Loucy (cell line): ENCODE measurements around the gene CLINT1.

Experiments
- EZH2phosphoT487 ChIP-seq: fragments of 200-600 bp; IDR thresholded peaks from 2 replicates; pipeline ENCODE4 v1.6.1; 2018; ENCODE audit warnings: antibody characterized with exemption, mild to moderate bottlenecking, moderate library complexity, borderline replicate concordance
- TF ChIP-seq, protein P1 (sequence below): fragments of 200-600 bp; sonication (generic); conservative IDR thresholded peaks from 2 replicates; pipeline ENCODE4 v1.5.1; 2014; ENCODE audit warnings: mild to moderate bottlenecking, antibody characterized with exemption, low read length

DNA sequence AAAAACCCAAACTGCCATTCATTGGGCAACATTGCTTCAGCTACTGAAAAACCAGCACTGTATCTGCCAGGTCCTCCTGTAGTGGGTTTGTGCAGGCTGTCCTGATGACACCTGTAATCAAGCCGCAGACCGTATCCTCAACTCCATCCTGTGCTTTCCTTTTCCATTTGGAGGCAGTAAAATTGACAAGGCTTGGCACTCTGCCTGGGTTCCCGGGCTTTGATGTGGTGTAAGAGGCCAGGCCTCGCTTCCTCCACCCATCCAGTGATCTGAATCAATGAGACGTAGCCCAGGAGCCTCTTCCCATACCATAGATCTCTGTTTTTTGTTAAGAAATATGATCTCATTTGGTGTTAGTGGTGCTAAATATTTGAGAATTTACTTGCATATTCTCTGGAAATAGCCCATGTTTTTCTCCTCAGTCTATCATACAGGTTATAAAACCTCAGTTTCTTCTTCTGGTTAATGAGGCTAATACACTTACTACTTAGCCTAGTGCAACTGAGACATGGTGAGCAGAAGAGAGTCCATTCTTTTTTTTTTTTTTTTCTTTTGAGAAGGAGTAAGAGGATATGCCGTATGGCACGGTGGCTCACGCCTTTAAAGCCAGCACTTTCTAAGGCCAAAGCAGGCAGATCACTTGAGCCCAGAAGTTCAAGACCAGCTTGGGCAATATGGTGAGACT is 80.7 kb downstream of the CLINT1 start:
- TF ChIP-seq, protein P1, sequence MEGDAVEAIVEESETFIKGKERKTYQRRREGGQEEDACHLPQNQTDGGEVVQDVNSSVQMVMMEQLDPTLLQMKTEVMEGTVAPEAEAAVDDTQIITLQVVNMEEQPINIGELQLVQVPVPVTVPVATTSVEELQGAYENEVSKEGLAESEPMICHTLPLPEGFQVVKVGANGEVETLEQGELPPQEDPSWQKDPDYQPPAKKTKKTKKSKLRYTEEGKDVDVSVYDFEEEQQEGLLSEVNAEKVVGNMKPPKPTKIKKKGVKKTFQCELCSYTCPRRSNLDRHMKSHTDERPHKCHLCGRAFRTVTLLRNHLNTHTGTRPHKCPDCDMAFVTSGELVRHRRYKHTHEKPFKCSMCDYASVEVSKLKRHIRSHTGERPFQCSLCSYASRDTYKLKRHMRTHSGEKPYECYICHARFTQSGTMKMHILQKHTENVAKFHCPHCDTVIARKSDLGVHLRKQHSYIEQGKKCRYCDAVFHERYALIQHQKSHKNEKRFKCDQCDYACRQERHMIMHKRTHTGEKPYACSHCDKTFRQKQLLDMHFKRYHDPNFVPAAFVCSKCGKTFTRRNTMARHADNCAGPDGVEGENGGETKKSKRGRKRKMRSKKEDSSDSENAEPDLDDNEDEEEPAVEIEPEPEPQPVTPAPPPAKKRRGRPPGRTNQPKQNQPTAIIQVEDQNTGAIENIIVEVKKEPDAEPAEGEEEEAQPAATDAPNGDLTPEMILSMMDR, result no peak
- TF ChIP-seq EZH2phosphoT487, result no peak
